ENCODE data around the gene PTCD1.

- TF ChIP-seq CTCF (conservative IDR thresholded peaks at IDR 0.05 in 1 of 2, IDR thresholded peaks at IDR 0.05 in 1 of 2; ENCODE audit: low read depth in 1 of 2, low read length in 2 of 2) (no peak), EZH2 (IDR thresholded peaks at IDR 0.05; ENCODE audit: low read length, missing control alignments) (no peak)
Measured at GRCh38 chr7:99390941-99391602, 47.5 kb downstream of the PTCD1 start.

Data from fibroblast of lung (primary cell).